Gastroesophageal sphincter (tissue), 3 donors: ENCODE measurements around the gene ARSK.

ENCODE experiments used
- CTCF ChIP-seq, 4 experiments: fragments of 200-600 bp in 2 of 4; fragments of 450-650 bp in 2 of 4; sonication (generic) in 1 of 4; IDR thresholded peaks; one replicate each; pipeline ENCODE4 v1.5.1; 2017 to 2019; ENCODE audit warnings: antibody characterized with exemption in 4 of 4, mild to moderate bottlenecking in 2 of 4, moderate library complexity in 2 of 4
- EP300 ChIP-seq: sonication (generic); formaldehyde crosslinking; IDR thresholded peaks from one replicate; pipeline ENCODE4 v1.6.1; 2017; ENCODE audit warnings: antibody characterized with exemption, mild to moderate bottlenecking
- POLR2A ChIP-seq, 2 donors: fragments of 450-650 bp; IDR thresholded peaks; one replicate each; pipeline ENCODE4 v1.6.1; 2017; ENCODE audit warnings: antibody characterized with exemption in 2 of 2, mild to moderate bottlenecking in 2 of 2, moderate library complexity in 1 of 2
- POLR2AphosphoS5 ChIP-seq: sonication (generic); formaldehyde crosslinking; IDR thresholded peaks from one replicate; pipeline ENCODE4 v1.6.1; 2017; ENCODE audit warnings: antibody characterized with exemption

- TF ChIP-seq CTCF (IDR thresholded peaks at IDR 0.05) (no peak), POLR2AphosphoS5 (no peak), POLR2A (IDR thresholded peaks at IDR 0.05) (no peak), EP300 (no peak)
Observed at GRCh38 chr5:95581576-95581975, 26.7 kb downstream of the ARSK start.
